GM13977 (cell line): ENCODE data around the gene DDOST.
"Not testable (repeated sequence)": the region's sequence is repeated elsewhere in the genome, so short reads cannot be mapped to it uniquely, and the experiment has no call there.

Experiments
- DNase-seq: peaks from one replicate; pipeline ENCODE4 v3.0.0; 2012; ENCODE audit warnings: low spot score
- in situ Hi-C: fragments of 300-500 bp; cut with MboI; formaldehyde crosslinking; loops from one replicate; pipeline ENCODE4 v1.12.0; 2022; ENCODE audit warnings: low sequenced_read_pairs, low pct_unique_long_range_greater_than_20kb, mixed read lengths, inconsistent platforms; ENCODE audit not compliant: unreplicated experiment
- TF ChIP-seq, protein P1 (sequence below): IDR thresholded peaks from 2 replicates; pipeline ENCODE4 v1.5.1; 2012; ENCODE audit warnings: mild to moderate bottlenecking, control low read depth; ENCODE audit not compliant: insufficient read depth; ENCODE audit errors: extremely low read depth, missing control alignments

DDOST gene

DNA sequence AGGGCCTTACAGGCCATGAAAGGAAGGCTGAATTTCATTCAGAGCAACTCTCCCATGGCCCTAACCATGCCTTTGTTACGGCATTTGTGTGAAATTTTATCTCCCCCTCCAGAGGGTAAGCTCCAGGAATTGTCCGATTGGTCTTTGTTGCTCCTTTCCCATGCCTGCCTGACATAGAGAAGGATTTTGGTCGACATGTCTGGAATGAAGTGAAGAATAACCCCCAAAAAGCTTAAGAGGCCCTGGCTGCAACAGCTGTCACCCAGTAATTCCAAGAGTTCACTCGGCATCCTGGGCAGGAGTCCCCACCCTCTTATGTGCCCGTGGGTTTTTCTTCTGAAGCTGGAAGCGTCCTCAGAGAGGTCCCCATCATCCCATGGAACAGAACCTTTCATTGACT, 51.6 kb downstream of the DDOST start:
- no peak for DNase-seq
- in situ Hi-C loops, result no loop called here
- TF ChIP-seq, protein P1, sequence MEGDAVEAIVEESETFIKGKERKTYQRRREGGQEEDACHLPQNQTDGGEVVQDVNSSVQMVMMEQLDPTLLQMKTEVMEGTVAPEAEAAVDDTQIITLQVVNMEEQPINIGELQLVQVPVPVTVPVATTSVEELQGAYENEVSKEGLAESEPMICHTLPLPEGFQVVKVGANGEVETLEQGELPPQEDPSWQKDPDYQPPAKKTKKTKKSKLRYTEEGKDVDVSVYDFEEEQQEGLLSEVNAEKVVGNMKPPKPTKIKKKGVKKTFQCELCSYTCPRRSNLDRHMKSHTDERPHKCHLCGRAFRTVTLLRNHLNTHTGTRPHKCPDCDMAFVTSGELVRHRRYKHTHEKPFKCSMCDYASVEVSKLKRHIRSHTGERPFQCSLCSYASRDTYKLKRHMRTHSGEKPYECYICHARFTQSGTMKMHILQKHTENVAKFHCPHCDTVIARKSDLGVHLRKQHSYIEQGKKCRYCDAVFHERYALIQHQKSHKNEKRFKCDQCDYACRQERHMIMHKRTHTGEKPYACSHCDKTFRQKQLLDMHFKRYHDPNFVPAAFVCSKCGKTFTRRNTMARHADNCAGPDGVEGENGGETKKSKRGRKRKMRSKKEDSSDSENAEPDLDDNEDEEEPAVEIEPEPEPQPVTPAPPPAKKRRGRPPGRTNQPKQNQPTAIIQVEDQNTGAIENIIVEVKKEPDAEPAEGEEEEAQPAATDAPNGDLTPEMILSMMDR, result no peak

DNA sequence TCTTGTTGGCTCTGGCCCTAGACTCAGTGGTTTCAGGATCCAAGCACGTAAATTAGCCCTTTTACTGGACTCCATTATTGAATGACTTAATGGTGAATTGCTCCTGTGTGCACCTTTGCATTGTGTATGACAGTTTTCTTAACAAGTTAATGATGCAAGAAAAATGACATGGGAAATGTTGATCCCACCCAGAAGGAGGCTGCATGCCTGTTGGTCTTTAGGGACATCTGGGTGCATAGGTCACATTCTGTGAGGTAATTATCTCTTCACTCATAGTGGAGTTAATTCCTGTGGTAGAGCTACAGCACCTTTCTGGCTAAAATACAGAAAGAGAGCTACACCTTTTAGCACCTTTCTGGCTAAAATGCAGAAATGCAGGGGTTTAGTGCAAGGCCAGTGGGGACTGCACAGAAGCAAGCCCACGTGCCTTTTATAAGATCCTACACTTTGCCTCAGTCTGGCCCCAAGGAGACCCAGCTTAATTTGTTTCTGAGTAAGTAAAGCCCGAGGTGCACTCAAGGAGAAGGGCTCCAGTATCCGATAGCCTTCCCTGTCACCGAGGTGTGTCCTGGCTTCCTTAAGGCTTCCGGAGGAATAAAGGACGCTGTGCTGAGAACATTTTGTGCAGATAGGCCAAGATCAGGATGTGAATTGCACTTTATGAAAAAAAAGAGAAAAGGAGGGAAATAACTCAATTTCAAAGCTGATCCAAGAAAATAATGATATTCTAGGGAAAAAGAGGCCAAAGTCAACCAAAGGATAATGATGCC, 54.2 kb downstream of the DDOST start:
- in situ Hi-C loops, DNase-seq: not testable (repeated sequence)

DNA sequence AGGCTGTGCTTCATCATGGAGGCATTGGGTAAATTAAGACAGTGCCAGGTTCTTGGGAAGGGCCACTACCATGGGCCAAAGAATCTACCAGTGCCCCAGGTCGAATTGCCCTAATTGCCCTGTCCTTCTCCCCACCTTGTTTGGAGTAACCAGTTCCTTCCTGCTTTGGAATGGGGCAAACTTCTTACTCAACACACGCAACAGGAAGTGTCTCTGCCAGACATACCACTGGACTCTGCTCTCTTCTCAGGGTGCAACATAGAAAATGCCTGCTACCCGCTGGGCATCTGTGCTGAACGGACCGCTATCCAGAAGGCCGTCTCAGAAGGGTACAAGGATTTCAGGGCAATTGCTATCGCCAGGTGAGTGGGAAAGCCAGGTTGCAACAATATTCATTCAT, 56.5 kb downstream of the DDOST start:
- no peak for DNase-seq
- in situ Hi-C loops, result no loop called here
- TF ChIP-seq, protein P1, result no peak

DNA sequence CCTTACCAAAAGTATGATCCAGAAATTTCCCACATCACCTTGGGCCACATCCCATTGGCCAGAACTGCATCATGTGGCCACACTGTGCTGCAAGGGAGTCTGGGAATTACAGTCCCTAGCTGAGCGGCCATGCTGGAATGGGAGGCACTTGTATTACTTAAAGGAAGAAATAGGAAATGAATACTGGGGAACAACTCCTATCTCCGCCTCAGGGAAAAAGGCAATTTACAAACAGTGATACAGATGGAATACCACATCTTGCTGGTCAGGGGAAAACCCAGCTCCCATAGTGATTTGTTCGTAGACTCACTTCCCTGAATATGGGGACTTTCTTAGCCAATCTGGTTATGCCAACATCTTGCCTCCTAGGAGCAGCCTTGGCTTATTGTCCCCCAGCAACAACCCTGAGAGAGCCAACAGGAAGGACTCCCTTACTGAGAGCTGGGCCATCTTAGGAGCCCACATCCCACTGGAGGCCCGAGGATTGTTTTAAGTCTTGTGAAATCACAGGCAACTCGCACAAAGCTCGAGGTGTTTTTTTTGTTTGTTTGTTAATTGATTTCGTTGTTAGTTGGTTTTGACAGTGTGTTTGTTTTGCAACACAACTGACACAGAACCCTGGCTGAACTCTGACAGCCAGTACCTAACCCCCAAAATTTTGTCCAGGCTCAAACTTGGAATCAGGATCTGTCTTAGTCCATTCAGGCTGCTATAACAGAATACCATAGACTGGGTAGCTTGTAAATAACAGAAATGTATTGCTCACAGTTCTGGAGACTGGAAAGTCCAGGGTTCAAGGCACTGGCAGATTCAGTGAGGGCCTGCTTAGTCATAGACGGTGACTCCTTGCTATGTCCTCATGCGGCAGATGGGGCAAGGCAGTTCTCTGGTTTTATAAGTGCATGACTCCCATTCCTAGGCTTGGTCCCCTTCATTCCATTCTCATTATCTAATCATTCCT, 57.4 kb downstream of the DDOST start:
- TF ChIP-seq, protein P1, result no peak
- in situ Hi-C loops, result no loop called here
- DNase-seq, result no peak

DNA sequence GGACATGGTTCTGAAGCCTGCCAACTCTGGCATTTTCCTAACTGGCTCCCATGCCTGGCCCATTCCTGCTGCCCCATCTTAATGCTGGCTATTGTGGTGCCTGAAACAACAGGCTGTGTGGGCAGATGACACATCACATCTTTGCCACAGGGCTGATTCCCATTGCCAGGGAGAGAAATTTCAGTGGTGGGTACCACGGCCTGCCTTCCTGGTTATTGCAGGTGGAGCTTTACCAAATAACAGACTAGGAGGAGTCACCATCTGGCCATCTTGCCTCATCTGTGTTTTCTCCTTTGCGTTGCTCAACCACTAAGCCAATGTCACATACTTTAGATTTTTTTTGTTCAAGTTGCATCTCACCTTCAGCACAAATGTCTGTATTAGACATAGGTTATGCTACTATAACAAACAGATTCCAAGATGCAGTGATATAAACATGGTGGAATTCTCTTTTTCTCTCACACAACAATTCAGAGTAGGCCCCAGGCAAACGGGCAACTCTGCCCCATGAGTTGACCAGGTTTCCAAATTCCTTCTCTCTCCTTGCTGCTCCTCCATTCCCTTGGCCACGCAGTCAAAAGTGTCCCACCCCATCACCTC, 58.2 kb downstream of the DDOST start:
- in situ Hi-C loops, result no loop called here
- no peak for DNase-seq
- TF ChIP-seq, protein P1, result no peak
